OCI-LY7 (cell line): Measurements from ENCODE around the gene VAPB. TPM values are rescaled to one million over a fixed set of nuclear protein-coding genes. Genes with fewer than 3 reads are reported as not detected.

ENCODE experiments used
- BruUV-seq: library from RNA; stranded (reverse); fragments of 400-500 nt; replicated peaks from 2 replicates; lab custom pipeline; 2021; lab: Mats Ljungman, UMichigan
- CTCF ChIA-PET: fragments of 300-600 bp; sonication (Branson Sonifier 250); formaldehyde crosslinking; loops from one replicate; lab custom pipeline; 2022; ENCODE audit warnings: antibody characterized with exemption; ENCODE audit not compliant: unreplicated experiment; lab: Charles Lee
- POLR2A ChIA-PET: fragments of 300-600 bp; sonication (Branson Sonifier 250); formaldehyde crosslinking; loops from one replicate; lab custom pipeline; 2022; ENCODE audit warnings: antibody characterized with exemption; lab: Charles Lee
- DNase-seq: peaks from one replicate; pipeline ENCODE4 v3.0.0-alpha.2; 2015; ENCODE audit warnings: low spot score
- H2AFZ ChIP-seq: fragments of 200-600 bp; sonication (generic), shearing (Covaris generic); 2 replicates; pipeline ENCODE4 v1.6.1; 2014; ENCODE audit warnings: mild to moderate bottlenecking, antibody characterized with exemption, low read length, moderate library complexity
- H3K27ac ChIP-seq: fragments of 200-600 bp; sonication (generic); 2 replicates; pipeline ENCODE4 v1.5.1; 2014; ENCODE audit warnings: mixed run types, low read depth, mild to moderate bottlenecking, moderate library complexity, low read length, inconsistent platforms; ENCODE audit not compliant: poor library complexity, severe bottlenecking
- H3K36me3 ChIP-seq: fragments of 200-600 bp; sonication (generic); 2 replicates; pipeline ENCODE4 v1.6.1; 2014; ENCODE audit warnings: mild to moderate bottlenecking, antibody characterized with exemption, low read length, moderate library complexity, mixed read lengths; ENCODE audit not compliant: insufficient read depth
- H3K4me1 ChIP-seq: fragments of 200-600 bp; sonication (generic); 2 replicates; pipeline ENCODE4 v1.5.1; 2014; ENCODE audit warnings: mild to moderate bottlenecking, low read length; ENCODE audit not compliant: insufficient read depth, poor library complexity, severe bottlenecking
- H3K4me2 ChIP-seq: fragments of 200-600 bp; sonication (generic); 2 replicates; pipeline ENCODE4 v1.6.1; 2014; ENCODE audit warnings: mild to moderate bottlenecking, low read length
- H3K4me3 ChIP-seq: fragments of 200-600 bp; sonication (generic); 2 replicates; pipeline ENCODE4 v1.5.1; 2014; ENCODE audit warnings: mild to moderate bottlenecking, low read depth, low read length; ENCODE audit not compliant: poor library complexity, severe bottlenecking
- H3K79me2 ChIP-seq: fragments of 200-600 bp; sonication (generic); 2 replicates; pipeline ENCODE4 v1.6.1; 2016; ENCODE audit warnings: low read depth, mild to moderate bottlenecking, low read length, moderate library complexity, mixed read lengths; ENCODE audit not compliant: insufficient read depth
- H3K9me2 ChIP-seq: fragments of 200-600 bp; sonication (generic); 2 replicates; pipeline ENCODE4 v1.6.1; 2016; ENCODE audit warnings: mild to moderate bottlenecking, low read length, mixed read lengths; ENCODE audit not compliant: insufficient read depth
- H3K9me3 ChIP-seq: fragments of 200-600 bp; sonication (generic); 2 replicates; pipeline ENCODE4 v1.6.1; 2014; ENCODE audit warnings: mild to moderate bottlenecking, mixed run types, low read length, mixed read lengths
- H4K20me1 ChIP-seq: fragments of 200-600 bp; sonication (generic); 2 replicates; pipeline ENCODE4 v1.6.1; 2014; ENCODE audit warnings: mild to moderate bottlenecking, antibody characterized with exemption, low read length, moderate library complexity, mixed read lengths; ENCODE audit not compliant: insufficient read depth
- EZH2phosphoT487 ChIP-seq: fragments of 200-600 bp; sonication (generic); IDR thresholded peaks from 2 replicates; pipeline ENCODE4 v1.6.1; 2018; ENCODE audit warnings: low read depth, borderline replicate concordance, mild to moderate bottlenecking, mixed run types, antibody characterized with exemption, low read length, moderate library complexity, mixed read lengths
- intact Hi-C: fragments of 100-400 bp; cut with micrococcal nuclease; formaldehyde crosslinking; loops from one replicate; pipeline ENCODE4 v1.10.0; 2022; ENCODE audit not compliant: unreplicated experiment
- total RNA-seq, 2 experiments: library from RNA; depleted of rRNA in 1 of 2; stranded (reverse); fragments of >200 nt in 1 of 2; shearing (Covaris generic) in 1 of 2; gene quantifications; 2 replicates each; pipeline ENCODE4 v1.2.3, GENCODE V29; 2014 to 2022
- TF ChIP-seq, protein P1 (sequence below): fragments of 200-600 bp; sonication (generic); conservative IDR thresholded peaks from 2 replicates; pipeline ENCODE4 v1.5.1; 2014; ENCODE audit warnings: mild to moderate bottlenecking, antibody characterized with exemption, low read length, moderate library complexity, mixed read lengths

The VAPB gene
- total RNA-seq, 2 experiments from 2014 or later: 13.3 to 43.2 TPM

DNA sequence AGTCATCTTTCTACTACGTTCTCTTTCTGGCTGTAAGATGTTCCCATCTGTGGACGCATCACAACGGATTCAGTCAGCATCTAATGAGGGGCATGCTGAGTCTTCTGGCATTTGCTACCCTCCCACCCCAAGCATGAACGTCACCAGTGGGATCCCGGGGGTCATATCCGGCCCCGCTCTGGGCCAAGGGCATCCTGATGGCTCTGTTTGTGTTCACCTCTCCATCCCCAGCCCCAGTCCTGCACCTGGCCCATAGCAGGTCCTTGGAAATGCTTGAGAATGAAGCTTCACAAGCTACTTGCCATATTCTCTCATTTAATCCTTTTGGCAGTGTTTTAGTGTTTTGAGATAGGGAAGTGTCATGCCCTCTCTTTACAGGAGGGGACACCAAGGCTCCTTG, 111.2 kb downstream of the VAPB start:
- BruUV-seq: no TSS peak
- CTCF ChIA-PET: no interaction called here
- Histone ChIP-seq H3K9me3 (no peaks in the 10 kb centered on the region; the same call in 1 of the 2 replicates), H2AFZ (no peak overlapping the region), H3K79me2 (no peaks in the 10 kb centered on the region), H3K9me2 (no peaks in the 10 kb centered on the region), H4K20me1 (no peaks in the 10 kb centered on the region), H3K36me3 (no peaks in the 10 kb centered on the region), H3K27ac (no peak overlapping the region), H3K4me1 (no peaks in the 10 kb centered on the region), H3K4me3 (no peak overlapping the region), H3K4me2 (no peak overlapping the region)
- POLR2A ChIA-PET: no interaction called here
- intact Hi-C loops: no loop called here
- no peak for TF ChIP-seq EZH2phosphoT487
- TF ChIP-seq, protein P1, sequence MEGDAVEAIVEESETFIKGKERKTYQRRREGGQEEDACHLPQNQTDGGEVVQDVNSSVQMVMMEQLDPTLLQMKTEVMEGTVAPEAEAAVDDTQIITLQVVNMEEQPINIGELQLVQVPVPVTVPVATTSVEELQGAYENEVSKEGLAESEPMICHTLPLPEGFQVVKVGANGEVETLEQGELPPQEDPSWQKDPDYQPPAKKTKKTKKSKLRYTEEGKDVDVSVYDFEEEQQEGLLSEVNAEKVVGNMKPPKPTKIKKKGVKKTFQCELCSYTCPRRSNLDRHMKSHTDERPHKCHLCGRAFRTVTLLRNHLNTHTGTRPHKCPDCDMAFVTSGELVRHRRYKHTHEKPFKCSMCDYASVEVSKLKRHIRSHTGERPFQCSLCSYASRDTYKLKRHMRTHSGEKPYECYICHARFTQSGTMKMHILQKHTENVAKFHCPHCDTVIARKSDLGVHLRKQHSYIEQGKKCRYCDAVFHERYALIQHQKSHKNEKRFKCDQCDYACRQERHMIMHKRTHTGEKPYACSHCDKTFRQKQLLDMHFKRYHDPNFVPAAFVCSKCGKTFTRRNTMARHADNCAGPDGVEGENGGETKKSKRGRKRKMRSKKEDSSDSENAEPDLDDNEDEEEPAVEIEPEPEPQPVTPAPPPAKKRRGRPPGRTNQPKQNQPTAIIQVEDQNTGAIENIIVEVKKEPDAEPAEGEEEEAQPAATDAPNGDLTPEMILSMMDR: no peak
- DNase-seq: no peak

Other genes starting within 250 kb of the VAPB start
- not detected in 2 replicates for gene ANKRD60, start 160.6 kb upstream of the VAPB start, total RNA-seq (2014; rRNA removed; shearing (Covaris generic))
- not detected in 2 replicates for gene ANKRD60, start 160.6 kb upstream of the VAPB start, total RNA-seq (2022)
- 6.8 and 7.0 TPM in 2 replicates for gene RAB22A, start 79.5 kb upstream of the VAPB start, total RNA-seq (2014; rRNA removed; shearing (Covaris generic))
- gene RAB22A, start 79.5 kb upstream of the VAPB start, total RNA-seq (2022): 13.4 and 14.1 TPM in 2 replicates
- gene APCDD1L, start 126.2 kb downstream of the VAPB start, total RNA-seq (2014; rRNA removed; shearing (Covaris generic)): not detected in 2 replicates
- gene APCDD1L, start 126.2 kb downstream of the VAPB start, total RNA-seq (2022): not detected in 2 replicates